GM12892 (cell line): ENCODE measurements around the gene WDR31.

Experiments used
- DNase-seq: peaks from one replicate; pipeline ENCODE4 v3.0.0; 2011; ENCODE audit not compliant: insufficient read length
- FAIRE-seq: peaks from 2 replicates; lab custom pipeline; 2011; peaks lifted over from hg19 to GRCh38; lab: Jason Lieb, UNC
- POLR2A ChIP-seq: IDR thresholded peaks from 2 replicates; pipeline ENCODE4 v1.6.1; 2011; ENCODE audit warnings: low read depth, low read length, control low read depth
- POLR2AphosphoS5 ChIP-seq: IDR thresholded peaks from 2 replicates; pipeline ENCODE4 v1.6.1; 2011; ENCODE audit warnings: low read depth, low read length, control low read depth
- TAF1 ChIP-seq: IDR thresholded peaks from 2 replicates; pipeline ENCODE4 v1.6.1; 2011; ENCODE audit warnings: low read depth, mild to moderate bottlenecking, control low read depth, low read length, borderline replicate concordance

WDR31 gene

GRCh38 chr9:113364951-113365350, 24.9 kb upstream of the WDR31 start:
- DNase-seq (no peak), FAIRE-seq (no peak)

GRCh38 chr9:113363336-113363735, 23.3 kb upstream of the WDR31 start:
- TF ChIP-seq TAF1 = no peak
- DNase-seq (no peak), FAIRE-seq (no peak)

More at GRCh38 chr9:113364951-113365350, 24.9 kb upstream of the WDR31 start:
- no peak for TF ChIP-seq TAF1

GRCh38 chr9:113361304-113362018, 21.4 kb upstream of the WDR31 start:
- DNase-seq = no peak
- no peak for FAIRE-seq

GRCh38 chr9:113360242-113360842, 20.3 kb upstream of the WDR31 start:
- TF ChIP-seq POLR2AphosphoS5 (no peak), POLR2A (no peak), TAF1 (no peak)
- FAIRE-seq (no peak), DNase-seq (no peak)

More at GRCh38 chr9:113361304-113362018, 21.4 kb upstream of the WDR31 start:
- TF ChIP-seq POLR2A (no peak), POLR2AphosphoS5 (no peak), TAF1 (no peak)

- no peak for DNase-seq
- no peak for TF ChIP-seq TAF1
- TF ChIP-seq POLR2A = no peak
- TF ChIP-seq POLR2AphosphoS5 = no peak
- no peak for FAIRE-seq
Observed at GRCh38 chr9:113359385-113359784, 19.3 kb upstream of the WDR31 start.

- FAIRE-seq (no peak), DNase-seq (no peak)
- no peak for TF ChIP-seq POLR2A
Observed at GRCh38 chr9:113356686-113357292, 16.7 kb upstream of the WDR31 start.

- no peak for TF ChIP-seq POLR2AphosphoS5
- no peak for TF ChIP-seq TAF1
- no peak for TF ChIP-seq POLR2A
- FAIRE-seq (no peak), DNase-seq (no peak)
Observed at GRCh38 chr9:113355040-113355596, 15.0 kb upstream of the WDR31 start.

GRCh38 chr9:113352411-113352810, 12.3 kb upstream of the WDR31 start:
- DNase-seq (no peak), FAIRE-seq (no peak)
- TF ChIP-seq TAF1 (no peak), POLR2AphosphoS5 (no peak), POLR2A (no peak)

- TF ChIP-seq TAF1 (no peak), POLR2AphosphoS5 (no peak), POLR2A (no peak)
Observed at GRCh38 chr9:113352006-113352405, 11.9 kb upstream of the WDR31 start.

GRCh38 chr9:113350937-113351336, 10.9 kb upstream of the WDR31 start:
- FAIRE-seq (peak; percentile 75), DNase-seq (no peak)
- no peak for TF ChIP-seq POLR2AphosphoS5
- no peak for TF ChIP-seq POLR2A
- TF ChIP-seq TAF1 = no peak

More at GRCh38 chr9:113352006-113352405, 11.9 kb upstream of the WDR31 start:
- no peak for DNase-seq
- no peak for FAIRE-seq

- TF ChIP-seq POLR2AphosphoS5 = no peak
- TF ChIP-seq TAF1 = no peak
- TF ChIP-seq POLR2A = no peak
- FAIRE-seq = no peak
Observed at GRCh38 chr9:113350107-113350661, 10.1 kb upstream of the WDR31 start.

More at GRCh38 chr9:113350107-113350661, 10.1 kb upstream of the WDR31 start:
- DNase-seq = no peak
